Measurements from ENCODE around the gene IER5. TPM values are rescaled to one million over a fixed set of nuclear protein-coding genes. Genes with fewer than 3 reads are reported as not detected.
"Not testable (repeated sequence)": the region's sequence is repeated elsewhere in the genome, so short reads cannot be mapped to it uniquely, and the experiment has no call there.

The IER5 gene
- total RNA-seq, 1 donor from 2014 or later = 12.6 TPM

- DNase-seq (ENCODE audit: low spot score) = no peak
Measured at GRCh38 chr1:181114574-181115367, 26.3 kb downstream of the IER5 start.

GRCh38 chr1:181115368-181115684 is 26.8 kb downstream of the IER5 start:
- no peak for DNase-seq (ENCODE audit: low spot score)

GRCh38 chr1:181115971-181116370 is 27.5 kb downstream of the IER5 start:
- not testable (repeated sequence) for DNase-seq (ENCODE audit: low spot score)

GRCh38 chr1:181116819-181117390 is 28.4 kb downstream of the IER5 start:
- DNase-seq (ENCODE audit: low spot score) = no peak

- no peak for DNase-seq (ENCODE audit: low spot score)
Measured at GRCh38 chr1:181117648-181118449, 29.3 kb downstream of the IER5 start.

GRCh38 chr1:181119093-181119989 is 30.8 kb downstream of the IER5 start:
- peak; percentile 64 for DNase-seq (ENCODE audit: low spot score)

- no peak for DNase-seq (ENCODE audit: low spot score)
Measured at GRCh38 chr1:181120924-181121323, 32.4 kb downstream of the IER5 start.

GRCh38 chr1:181121498-181121897 is 33.0 kb downstream of the IER5 start:
- DNase-seq (ENCODE audit: low spot score) = no peak

- no peak for DNase-seq (ENCODE audit: low spot score)
Measured at GRCh38 chr1:181122222-181122621, 33.7 kb downstream of the IER5 start.

- no peak for DNase-seq (ENCODE audit: low spot score)
Measured at GRCh38 chr1:181123173-181123572, 34.7 kb downstream of the IER5 start.

GRCh38 chr1:181124291-181124751 is 35.8 kb downstream of the IER5 start:
- DNase-seq (ENCODE audit: low spot score) = no peak

- no peak for DNase-seq (ENCODE audit: low spot score)
Measured at GRCh38 chr1:181126289-181126688, 37.8 kb downstream of the IER5 start.

GRCh38 chr1:181126871-181127587 is 38.5 kb downstream of the IER5 start:
- no peak for DNase-seq (ENCODE audit: low spot score)

GRCh38 chr1:181127898-181128453 is 39.5 kb downstream of the IER5 start:
- no peak for DNase-seq (ENCODE audit: low spot score)

GRCh38 chr1:181128592-181129497 is 40.3 kb downstream of the IER5 start:
- DNase-seq (ENCODE audit: low spot score) = no peak

- DNase-seq (ENCODE audit: low spot score) = no peak
Measured at GRCh38 chr1:181129771-181130606, 41.5 kb downstream of the IER5 start.

- no peak for DNase-seq (ENCODE audit: low spot score)
Measured at GRCh38 chr1:181131255-181131941, 42.9 kb downstream of the IER5 start.

- no peak for DNase-seq (ENCODE audit: low spot score)
Measured at GRCh38 chr1:181133441-181133951, 45.0 kb downstream of the IER5 start.
